ENCODE results near the gene YPEL2.

GRCh38 chr17:59423137-59423724 is 91.8 kb downstream of the YPEL2 start:
- TF ChIP-seq CTCF (conservative IDR thresholded peaks at IDR 0.05; ENCODE audit: low read length) (no peak), EZH2phosphoT487 (IDR thresholded peaks at IDR 0.05; ENCODE audit: borderline replicate concordance) (no peak)
